ENCODE results near the gene BEAN1. TPM values are rescaled to one million over a fixed set of nuclear protein-coding genes. Genes with fewer than 3 reads are reported as not detected.

The BEAN1 gene
- total and polyA plus RNA-seq, 2 experiments from 2014 or later, result 0.07 to 0.10 TPM

DNA sequence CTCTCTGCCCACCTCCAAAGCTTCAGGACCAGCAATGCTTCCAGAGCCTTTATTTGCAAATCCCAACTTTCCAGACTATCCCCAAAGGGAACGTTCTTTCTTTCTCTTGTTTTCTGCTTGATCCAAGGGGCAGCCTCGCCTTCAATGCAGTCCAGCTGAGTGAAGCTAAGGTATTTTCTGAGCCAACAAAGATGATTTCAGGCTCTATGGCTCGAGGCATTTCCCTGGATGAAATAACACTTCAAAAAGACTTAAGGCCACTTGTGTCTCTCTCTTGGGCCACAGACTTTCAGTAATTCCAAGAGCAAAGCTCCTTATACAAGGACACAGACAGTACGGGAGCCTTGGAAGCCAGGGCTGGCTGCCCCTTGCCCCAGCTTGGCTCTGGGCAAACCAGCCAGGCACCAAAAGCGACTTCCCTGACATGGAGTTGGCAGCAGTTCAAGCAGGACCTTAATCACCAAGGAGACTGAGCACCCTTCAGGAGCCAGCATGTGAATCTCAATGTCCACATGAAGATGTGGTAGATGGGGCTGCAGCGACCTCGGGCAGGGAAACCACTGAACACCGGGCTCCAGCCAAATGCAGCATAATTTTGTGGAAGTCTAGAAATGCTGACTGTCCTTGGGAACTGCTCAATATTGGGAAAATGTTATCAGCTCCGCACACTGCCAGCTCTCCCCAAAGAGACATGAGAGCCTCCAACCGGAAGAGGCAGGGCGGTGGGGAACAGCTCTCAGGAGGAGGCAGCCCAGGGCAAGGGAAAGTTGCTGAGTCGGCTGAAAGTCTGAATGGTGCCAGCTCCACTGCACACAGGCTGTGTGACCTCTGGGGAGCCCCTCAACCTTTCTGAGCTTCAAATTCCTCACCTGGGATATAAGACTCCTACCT, 83.9 kb downstream of the BEAN1 start (continued):
- TF ChIP-seq, protein P1, sequence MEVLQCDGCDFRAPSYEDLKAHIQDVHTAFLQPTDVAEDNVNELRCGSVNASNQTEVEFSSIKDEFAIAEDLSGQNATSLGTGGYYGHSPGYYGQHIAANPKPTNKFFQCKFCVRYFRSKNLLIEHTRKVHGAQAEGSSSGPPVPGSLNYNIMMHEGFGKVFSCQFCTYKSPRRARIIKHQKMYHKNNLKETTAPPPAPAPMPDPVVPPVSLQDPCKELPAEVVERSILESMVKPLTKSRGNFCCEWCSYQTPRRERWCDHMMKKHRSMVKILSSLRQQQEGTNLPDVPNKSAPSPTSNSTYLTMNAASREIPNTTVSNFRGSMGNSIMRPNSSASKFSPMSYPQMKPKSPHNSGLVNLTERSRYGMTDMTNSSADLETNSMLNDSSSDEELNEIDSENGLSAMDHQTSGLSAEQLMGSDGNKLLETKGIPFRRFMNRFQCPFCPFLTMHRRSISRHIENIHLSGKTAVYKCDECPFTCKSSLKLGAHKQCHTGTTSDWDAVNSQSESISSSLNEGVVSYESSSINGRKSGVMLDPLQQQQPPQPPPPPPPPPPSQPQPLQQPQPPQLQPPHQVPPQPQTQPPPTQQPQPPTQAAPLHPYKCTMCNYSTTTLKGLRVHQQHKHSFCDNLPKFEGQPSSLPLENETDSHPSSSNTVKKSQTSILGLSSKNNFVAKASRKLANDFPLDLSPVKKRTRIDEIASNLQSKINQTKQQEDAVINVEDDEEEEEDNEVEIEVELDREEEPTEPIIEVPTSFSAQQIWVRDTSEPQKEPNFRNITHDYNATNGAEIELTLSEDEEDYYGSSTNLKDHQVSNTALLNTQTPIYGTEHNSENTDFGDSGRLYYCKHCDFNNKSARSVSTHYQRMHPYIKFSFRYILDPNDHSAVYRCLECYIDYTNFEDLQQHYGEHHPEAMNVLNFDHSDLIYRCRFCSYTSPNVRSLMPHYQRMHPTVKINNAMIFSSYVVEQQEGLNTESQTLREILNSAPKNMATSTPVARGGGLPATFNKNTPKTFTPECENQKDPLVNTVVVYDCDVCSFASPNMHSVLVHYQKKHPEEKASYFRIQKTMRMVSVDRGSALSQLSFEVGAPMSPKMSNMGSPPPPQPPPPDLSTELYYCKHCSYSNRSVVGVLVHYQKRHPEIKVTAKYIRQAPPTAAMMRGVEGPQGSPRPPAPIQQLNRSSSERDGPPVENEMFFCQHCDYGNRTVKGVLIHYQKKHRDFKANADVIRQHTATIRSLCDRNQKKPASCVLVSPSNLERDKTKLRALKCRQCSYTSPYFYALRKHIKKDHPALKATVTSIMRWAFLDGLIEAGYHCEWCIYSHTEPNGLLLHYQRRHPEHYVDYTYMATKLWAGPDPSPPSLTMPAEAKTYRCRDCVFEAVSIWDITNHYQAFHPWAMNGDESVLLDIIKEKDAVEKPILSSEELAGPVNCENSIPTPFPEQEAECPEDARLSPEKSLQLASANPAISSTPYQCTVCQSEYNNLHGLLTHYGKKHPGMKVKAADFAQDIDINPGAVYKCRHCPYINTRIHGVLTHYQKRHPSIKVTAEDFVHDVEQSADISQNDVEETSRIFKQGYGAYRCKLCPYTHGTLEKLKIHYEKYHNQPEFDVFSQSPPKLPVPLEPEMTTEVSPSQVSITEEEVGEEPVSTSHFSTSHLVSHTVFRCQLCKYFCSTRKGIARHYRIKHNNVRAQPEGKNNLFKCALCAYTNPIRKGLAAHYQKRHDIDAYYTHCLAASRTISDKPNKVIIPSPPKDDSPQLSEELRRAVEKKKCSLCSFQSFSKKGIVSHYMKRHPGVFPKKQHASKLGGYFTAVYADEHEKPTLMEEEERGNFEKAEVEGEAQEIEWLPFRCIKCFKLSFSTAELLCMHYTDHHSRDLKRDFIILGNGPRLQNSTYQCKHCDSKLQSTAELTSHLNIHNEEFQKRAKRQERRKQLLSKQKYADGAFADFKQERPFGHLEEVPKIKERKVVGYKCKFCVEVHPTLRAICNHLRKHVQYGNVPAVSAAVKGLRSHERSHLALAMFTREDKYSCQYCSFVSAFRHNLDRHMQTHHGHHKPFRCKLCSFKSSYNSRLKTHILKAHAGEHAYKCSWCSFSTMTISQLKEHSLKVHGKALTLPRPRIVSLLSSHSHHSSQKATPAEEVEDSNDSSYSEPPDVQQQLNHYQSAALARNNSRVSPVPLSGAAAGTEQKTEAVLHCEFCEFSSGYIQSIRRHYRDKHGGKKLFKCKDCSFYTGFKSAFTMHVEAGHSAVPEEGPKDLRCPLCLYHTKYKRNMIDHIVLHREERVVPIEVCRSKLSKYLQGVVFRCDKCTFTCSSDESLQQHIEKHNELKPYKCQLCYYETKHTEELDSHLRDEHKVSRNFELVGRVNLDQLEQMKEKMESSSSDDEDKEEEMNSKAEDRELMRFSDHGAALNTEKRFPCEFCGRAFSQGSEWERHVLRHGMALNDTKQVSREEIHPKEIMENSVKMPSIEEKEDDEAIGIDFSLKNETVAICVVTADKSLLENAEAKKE (CRISPR knock-in tag; IDR thresholded peaks at IDR 0.05), result no peak
- TF ChIP-seq EZH2phosphoT487 (IDR thresholded peaks at IDR 0.05; ENCODE audit: unreplicated experiment) (no peak), EZH2 (IDR thresholded peaks at IDR 0.05; ENCODE audit: low read depth, unreplicated experiment) (no peak), CREB1 (CRISPR knock-in tag; IDR thresholded peaks at IDR 0.05; ENCODE audit: low read depth) (no peak), ZNF331 (CRISPR knock-in tag; IDR thresholded peaks at IDR 0.05; ENCODE audit: low read depth) (no peak)

DNA sequence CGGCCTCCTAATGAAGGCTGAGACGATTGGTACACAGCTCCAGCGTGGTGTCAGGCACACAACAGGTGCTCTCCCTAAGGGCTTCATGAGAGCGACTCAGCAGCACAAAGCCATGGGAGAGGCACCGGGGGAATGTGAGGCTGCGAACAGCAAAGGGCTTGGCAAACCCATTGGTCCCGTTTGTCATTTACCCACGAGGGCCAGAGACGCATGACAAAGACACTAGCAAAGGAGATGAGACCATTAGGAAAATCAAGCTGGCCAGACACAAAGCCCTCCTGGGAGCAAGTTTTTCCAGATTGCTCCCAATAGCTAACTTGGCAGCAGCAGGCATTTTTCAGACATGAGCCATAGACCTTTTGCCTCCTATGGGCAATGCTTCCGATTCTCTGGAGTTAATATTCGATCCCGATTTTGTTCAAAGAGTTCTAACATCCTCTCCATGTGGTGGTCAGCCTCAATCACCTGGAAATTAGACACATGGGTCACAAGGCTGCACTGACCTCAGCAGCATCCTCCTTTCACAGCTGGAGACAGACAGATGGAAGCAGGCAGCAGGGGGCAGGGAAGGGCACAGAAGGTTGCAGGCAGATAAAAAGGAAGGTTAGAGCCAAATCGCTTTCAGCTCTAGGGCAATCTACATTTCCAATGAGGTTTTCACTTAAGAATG, 84.6 kb downstream of the BEAN1 start:
- no peak overlapping the region for H2AFZ ChIP-seq
- H3K27ac ChIP-seq (ENCODE audit: low read depth), result peak overlapping the region; percentile 9; the same call in 1 of the 2 replicates

More for the DNA sequence above, 84.6 kb downstream of the BEAN1 start:
- H3K4me3 Mint-ChIP-seq, result no peak overlapping the region
- H4K20me1 ChIP-seq (replicated peaks; ENCODE audit: insufficient read depth), result no peaks in the 10 kb centered on the region
- peaks cover 14% of the 10 kb centered on the region for H3K4me1 ChIP-seq (ENCODE audit: insufficient read depth)
- peaks cover 18% of the 10 kb centered on the region for H3K36me3 Mint-ChIP-seq (ENCODE audit: low read depth)
- no peak overlapping the region for H3K4me3 ChIP-seq
- H3F3A ChIP-seq (replicated peaks; ENCODE audit: low read depth), result no peaks in the 10 kb centered on the region
- H3K27ac Mint-ChIP-seq, result peak overlapping the region; percentile 81
- no peak for TF ChIP-seq POLR2AphosphoS5 (IDR thresholded peaks at IDR 0.05; ENCODE audit: low read depth)
- TF ChIP-seq, protein P2, sequence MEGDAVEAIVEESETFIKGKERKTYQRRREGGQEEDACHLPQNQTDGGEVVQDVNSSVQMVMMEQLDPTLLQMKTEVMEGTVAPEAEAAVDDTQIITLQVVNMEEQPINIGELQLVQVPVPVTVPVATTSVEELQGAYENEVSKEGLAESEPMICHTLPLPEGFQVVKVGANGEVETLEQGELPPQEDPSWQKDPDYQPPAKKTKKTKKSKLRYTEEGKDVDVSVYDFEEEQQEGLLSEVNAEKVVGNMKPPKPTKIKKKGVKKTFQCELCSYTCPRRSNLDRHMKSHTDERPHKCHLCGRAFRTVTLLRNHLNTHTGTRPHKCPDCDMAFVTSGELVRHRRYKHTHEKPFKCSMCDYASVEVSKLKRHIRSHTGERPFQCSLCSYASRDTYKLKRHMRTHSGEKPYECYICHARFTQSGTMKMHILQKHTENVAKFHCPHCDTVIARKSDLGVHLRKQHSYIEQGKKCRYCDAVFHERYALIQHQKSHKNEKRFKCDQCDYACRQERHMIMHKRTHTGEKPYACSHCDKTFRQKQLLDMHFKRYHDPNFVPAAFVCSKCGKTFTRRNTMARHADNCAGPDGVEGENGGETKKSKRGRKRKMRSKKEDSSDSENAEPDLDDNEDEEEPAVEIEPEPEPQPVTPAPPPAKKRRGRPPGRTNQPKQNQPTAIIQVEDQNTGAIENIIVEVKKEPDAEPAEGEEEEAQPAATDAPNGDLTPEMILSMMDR (conservative IDR thresholded peaks at IDR 0.05; ENCODE audit: low read depth in 2 of 2), result peak; percentile 16 to 35; a peak in 1 of 4 replicates
- H3K4me1 Mint-ChIP-seq, result peaks cover 36% of the 10 kb centered on the region
- no peaks in the 10 kb centered on the region for H3K36me3 ChIP-seq (ENCODE audit: insufficient read depth)
- H3K27me3 ChIP-seq (ENCODE audit: insufficient read depth), result no peaks in the 10 kb centered on the region
- H3K9me2 ChIP-seq (ENCODE audit: insufficient read depth), result no peaks in the 10 kb centered on the region
- peak overlapping the region; percentile 28; the same call in 1 of the 2 replicates for H3K4me2 ChIP-seq
- ATAC-seq, result peak; percentile 82
- H3K9me3 Mint-ChIP-seq, result no peaks in the 10 kb centered on the region; the same call in 2 of the 3 replicates
- peaks cover 3% of the 10 kb centered on the region for H3K27me3 Mint-ChIP-seq (ENCODE audit: insufficient read depth, low read depth, poor library complexity)
- DNase-seq (ENCODE audit: low spot score), result peak; percentile 75
- H3K79me2 ChIP-seq (replicated peaks; ENCODE audit: insufficient read depth), result no peaks in the 10 kb centered on the region

All from GM23338 (cell line).